NOMO-1 (cell line): Measurements from ENCODE around the gene CCDC185.
"Not testable (repeated sequence)": the region's sequence is repeated elsewhere in the genome, so short reads cannot be mapped to it uniquely, and the experiment has no call there.

Source experiments
- DNase-seq, 2 experiments: peaks; one replicate each; lab custom pipeline; 2025; ENCODE audit not compliant: unreplicated experiment in 2 of 2; lab: John Stamatoyannopoulos, UW

CCDC185 gene

GRCh38 chr1:223394242-223394641, 1.0 kb downstream of the CCDC185 start:
- no peak for DNase-seq

DNA sequence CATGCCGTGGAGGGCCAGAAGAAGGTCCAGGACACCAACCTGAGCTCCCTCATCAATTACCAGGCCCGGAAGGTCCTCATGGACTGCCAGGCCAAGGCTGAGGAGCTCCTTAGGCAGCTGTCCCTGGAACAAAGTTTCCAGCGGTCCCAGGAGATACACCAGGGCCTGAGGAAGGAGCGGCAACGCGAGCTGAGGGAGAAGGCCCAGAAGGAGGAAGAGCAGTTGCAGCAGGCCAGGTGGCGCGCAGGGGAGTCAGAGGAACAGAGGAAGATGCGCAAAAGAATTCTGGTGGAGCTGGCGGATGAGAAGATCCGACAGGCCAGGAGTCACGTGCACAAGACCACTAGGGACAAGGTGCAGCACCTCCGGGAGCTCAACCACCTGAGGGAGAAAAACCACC, 1.5 kb downstream of the CCDC185 start:
- no peak for DNase-seq

DNA sequence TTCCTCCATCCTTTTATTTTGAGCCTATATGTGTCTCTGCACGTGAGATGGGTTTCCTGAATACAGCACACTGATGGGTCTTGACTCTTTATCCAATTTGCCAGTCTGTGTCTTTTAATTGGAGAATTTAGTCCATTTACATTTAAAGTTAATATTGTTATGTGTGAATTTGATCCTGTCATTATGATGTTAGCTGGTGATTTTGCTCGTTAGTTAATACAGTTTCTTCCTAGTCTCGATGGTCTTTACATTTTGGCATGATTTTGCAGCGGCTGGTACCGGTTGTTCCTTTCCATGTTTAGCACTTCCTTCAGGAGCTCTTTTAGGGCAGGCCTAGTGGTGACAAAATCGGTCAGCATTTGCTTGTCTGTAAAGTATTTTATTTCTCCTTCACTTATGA, 6.2 kb downstream of the CCDC185 start:
- DNase-seq, result not testable (repeated sequence)

DNA sequence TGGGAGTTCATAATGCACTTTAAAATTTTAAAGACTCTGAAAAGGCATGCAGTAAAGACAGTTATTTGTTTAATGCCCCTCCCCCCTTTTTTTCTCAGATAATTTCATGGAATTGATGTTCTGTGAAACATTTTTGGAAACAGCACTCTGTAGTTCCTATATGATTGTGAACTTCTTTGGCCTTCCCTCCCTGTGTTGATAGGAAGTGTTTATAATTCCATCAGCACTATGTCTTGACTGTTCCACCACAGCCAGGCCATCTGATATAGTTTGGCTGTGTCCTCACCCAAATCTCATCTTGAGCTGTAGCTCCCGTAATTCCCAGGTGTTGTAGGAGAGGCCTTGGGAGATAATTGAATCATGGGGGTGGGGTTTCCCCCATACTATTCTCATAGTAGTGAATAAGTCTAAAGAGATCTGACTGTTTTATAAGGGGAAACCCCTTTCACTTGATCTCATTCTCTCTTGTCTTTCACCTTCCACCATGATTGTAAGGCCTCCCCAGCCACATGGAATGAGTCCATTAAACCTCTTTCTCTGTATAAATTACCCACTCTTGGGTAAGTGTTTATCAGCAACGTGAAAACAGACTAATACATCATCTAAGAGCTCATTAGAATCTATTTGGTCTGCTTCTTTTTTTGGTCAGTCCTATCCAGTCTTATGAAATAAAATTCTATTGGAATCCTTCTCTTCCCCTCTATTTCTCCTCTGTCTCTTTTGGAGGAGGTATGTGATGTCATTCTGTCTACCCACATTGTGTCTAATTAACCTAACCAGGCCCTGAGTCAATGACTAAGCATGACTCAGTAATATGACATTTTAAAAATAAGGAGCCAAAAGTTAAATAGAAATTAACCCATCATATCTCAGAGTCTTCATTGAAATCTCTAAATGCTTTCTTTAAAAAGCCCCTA, 8.9 kb downstream of the CCDC185 start:
- DNase-seq, result no peak

DNA sequence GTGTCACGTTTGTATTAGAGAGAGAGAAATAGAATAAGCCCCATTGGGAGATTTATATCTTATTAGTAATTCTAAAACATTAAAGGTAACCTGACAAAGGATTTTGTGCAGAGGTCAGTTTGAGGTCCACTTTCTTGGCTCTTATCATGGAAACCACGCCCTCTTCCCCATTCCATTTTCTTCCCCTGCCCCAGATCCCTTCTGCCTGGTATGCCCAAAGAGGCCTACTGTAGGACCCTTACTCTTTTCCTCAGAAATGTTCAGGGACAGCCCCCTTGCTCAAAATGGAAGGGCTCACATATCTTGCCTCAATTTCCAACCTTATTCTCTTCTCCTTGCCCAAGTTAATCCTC, 9.6 kb downstream of the CCDC185 start:
- DNase-seq, result no peak

DNA sequence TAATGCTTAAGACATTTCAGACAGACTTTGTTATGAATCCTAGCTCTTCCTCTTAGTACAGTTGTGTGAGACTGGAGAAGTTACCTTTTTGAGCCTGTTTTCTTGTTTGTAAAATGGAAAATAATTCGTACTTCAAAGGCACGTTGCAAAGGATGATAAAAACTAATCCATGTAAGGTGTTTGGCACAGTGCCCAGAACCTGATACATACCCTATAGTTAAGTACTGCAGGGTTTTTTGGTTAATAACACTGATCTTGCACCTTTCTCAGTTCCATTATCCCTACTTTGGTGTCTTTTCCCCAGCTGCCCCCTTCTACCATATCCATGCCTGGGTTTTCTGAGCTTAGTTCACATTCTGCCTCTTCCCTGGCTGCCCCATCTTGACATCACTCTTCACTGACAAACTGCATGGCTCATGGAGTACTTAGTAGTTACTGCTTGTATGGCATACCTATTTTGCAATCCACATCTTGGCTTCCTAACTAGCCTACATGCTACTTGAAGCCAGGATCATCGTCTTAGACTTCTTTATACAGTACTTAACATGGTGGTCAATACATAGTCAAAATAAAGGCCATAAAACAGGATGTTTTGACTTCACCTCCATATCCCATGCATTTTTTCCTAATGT, 10.1 kb downstream of the CCDC185 start:
- DNase-seq, result no peak

DNA sequence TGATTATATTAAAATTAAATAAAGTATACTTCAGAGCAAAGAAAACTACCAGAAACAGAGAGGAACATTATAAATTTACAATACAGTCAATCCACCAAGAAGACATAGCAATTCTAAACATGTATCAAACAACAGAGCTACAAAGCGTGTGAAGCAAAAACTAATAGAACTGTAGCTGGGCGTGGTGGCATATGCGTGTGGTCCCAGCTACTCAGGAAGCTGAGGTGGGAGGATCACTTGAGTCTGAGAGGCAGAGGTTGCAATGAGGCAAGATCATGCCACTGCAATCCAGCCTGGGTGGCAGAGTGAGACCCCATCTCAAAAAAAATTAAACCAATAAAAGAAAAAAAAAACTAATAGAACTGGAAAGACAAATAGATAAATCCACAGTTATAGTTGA, 12.3 kb downstream of the CCDC185 start:
- DNase-seq, result no peak

GRCh38 chr1:223410036-223410435, 16.8 kb downstream of the CCDC185 start:
- no peak for DNase-seq

- DNase-seq, result no peak
These were observed 18.1 kb downstream of the CCDC185 start for GRCh38 chr1:223411309-223411708.

DNA sequence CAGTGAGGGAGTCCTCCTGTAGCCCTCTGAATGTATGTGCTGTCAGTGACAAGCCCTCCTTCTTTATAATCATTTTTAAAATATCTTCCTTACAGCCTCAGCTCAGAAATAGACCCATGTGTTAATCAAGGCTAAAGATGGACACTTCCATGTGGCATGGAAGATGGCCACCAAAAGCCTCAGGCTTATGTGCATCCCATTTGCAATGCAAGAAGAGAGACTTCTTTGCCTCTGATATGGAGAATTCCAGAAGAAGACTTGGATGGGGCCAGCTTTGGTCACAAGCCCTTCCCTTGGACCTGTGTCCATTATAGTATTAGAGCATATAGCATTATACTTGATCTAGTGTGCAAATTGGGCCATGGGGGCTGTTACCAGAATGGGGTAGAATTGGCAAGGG, 18.5 kb downstream of the CCDC185 start:
- no peak for DNase-seq

- no peak for DNase-seq
These were observed 20.0 kb downstream of the CCDC185 start for GRCh38 chr1:223413216-223413615.

DNA sequence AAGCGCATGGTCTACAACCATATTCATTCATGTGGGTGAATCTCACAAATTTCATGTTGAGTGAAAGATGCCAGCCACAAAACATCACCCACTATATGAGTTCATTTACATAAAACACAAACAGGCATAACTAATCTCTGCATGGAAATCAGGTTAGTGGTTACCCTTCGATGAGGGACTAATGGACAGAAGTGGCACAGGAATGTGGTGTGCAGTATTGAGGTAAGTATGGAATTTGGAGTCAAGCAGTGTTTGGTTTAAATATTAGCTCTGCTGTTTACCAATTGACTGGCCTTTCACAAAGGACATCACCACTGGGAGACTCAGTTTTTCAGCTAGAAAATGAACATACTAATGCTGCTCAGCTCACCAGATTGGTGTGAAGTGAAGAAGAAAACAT, 24.2 kb downstream of the CCDC185 start:
- DNase-seq, result no peak

DNA sequence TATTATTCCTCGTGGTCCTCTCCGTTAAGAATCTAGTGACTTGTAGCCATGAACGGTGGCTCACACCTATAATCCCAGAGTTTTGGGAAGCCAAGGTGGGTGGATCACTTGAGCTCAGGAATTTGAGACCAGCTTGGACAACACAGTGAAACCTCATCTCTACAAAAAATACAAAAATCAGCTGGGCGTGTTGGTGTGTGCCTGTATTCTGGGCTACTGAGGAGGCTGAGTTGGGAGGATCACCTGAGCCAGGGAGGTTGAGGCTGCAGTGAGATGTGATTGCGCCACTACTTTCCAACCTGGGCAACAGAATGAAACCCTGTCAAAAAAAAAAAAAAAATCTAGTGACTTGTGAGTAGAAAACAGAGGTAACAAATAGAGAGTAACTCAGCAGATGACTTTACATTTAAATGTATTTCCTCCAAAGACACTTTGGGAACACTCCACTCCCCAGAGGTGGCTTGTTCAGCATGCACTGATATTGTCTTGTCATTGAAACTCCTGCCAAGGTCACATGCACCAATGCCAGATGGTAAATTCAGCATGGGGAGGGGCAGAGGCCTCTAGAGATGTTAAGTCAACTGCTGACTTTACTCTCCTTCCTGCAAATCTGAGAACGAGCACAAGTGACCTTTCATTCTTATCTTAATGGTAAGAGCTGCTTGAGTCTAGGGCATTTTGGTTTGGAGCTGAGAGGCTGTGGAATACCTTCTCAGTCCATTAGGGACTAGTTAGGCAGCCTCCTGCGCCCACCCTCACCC, 24.9 kb downstream of the CCDC185 start:
- no peak for DNase-seq

DNA sequence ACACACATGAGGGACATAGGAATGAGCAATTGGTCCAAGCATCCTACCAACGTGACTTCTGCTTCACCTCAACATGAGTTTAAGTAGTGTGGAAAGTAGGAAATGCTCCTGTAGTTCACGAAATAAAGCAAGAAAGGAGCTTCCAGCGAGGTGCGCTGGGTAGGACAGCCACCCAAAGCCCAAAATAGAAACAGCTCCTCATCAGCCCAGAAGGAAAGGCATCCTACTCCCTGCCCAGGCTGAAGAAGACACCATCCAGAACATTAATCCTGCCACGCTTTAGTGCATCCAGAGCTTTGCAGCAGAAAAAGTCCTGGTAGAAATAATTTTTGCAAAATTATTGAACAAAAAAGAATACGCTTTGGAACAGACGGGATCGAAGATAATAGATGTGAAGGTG, 25.9 kb downstream of the CCDC185 start:
- DNase-seq, result no peak

DNA sequence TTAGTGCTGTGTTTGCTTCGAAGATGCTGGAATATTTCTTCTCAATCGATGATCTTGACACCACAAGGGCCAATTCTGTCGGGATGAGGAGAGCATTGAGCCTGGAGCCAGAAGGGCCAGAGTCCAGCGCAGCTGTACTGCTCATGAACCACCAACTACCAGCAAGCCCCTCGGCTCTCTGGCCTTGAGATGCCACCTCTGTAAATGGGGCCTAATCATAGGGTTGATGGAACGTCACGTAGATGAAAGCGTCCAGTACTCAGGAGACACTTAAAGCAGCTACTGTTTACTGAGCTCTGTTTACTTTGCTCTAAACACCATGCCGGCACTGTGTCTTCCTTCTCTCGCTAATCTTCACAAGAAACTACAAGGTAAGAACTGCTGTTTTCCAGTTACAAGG, 26.3 kb downstream of the CCDC185 start:
- DNase-seq, result no peak

DNA sequence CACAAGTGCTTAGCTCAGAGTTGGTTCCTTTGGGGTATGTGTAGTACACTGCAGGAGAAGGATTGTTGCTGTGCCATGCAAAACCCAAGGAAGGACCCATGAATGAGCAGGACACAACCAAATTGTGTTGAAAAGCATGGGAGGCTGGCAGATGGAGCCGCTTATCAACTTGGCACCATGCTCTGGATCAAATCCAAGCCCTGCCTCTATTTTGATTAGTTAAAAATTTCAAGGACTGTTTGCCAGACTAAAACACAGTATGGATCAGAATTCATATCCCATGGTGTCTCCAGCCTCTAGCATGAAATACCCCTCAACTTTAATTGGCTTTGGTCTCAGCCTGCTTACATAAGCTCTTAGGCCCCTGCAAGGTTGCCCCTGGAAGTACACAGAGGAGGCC, 27.8 kb downstream of the CCDC185 start:
- no peak for DNase-seq

DNA sequence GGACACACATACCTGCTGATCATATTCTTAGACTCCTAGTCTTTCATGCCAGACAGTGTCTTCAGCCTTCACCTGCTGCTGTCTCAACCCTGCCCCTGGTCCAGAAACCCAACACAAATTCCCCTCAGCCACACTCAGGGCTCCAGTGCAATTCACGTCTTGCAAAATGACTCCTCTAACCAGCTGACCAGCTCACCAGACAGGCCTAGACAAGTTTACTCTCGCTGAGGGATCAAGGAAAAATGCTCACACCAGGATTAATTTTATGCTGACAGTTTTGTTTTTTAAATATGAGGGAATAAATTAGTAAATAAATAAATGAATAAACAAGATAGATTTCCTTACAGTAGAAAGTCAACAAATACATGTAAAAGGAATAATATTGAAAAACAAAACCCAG, 28.5 kb downstream of the CCDC185 start:
- DNase-seq, result no peak

DNA sequence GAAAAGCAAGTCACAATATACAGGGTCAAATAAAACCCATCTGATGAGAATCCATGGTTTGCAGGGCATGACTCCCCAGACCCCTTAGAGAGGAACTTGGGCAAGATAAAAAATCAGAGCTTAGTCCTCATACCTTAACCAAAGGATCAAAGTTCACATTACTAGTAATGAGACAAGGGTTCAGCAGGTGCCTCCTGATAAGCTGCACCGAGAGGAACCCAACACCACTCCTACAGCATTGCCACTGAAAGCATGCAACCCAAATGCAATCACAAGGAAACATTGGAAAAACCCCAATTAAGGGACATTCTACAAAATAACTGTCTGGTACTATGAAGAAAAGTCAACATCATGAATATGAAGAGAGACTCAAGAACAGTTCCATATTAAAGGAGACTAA, 29.7 kb downstream of the CCDC185 start:
- no peak for DNase-seq

GRCh38 chr1:223423641-223424233, 30.5 kb downstream of the CCDC185 start:
- no peak for DNase-seq

DNA sequence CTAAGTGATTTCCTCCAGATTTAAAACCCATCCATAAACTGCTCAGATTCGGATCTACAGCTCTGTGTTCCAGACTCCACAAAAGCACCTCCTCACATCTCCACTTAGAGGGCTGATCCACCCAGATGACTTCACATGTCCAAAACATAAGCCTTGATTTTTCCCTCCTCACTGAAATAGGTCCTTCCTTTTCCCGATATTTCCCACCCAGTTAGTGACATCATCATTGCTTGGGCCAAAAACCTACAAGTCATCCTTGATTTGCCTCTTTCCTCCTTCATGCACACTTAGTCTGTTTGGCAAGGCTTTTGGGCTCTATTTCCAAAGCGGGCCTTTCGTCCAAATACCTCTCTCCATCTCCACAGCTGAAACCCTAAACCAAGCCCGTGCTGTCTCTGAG, 32.3 kb downstream of the CCDC185 start:
- no peak for DNase-seq

GRCh38 chr1:223426936-223427335, 33.7 kb downstream of the CCDC185 start:
- DNase-seq, result no peak
